ENCODE results near the gene ELMOD3.
"Not testable (repeated sequence)": the region's sequence is repeated elsewhere in the genome, so short reads cannot be mapped to it uniquely, and the experiment has no call there.

The ELMOD3 gene

GRCh38 chr2:85327822-85328617, 26.5 kb upstream of the ELMOD3 start, which contains the start of gene TGOLN2:
TSS of gene TGOLN2 (minus strand) at chr2:85327989. CDS start at chr2:85327962, 27 bp downstream.
- in situ Hi-C loops (cut with MboI; ENCODE audit: low sequenced_read_pairs): no loop called here

GRCh38 chr2:85329181-85329651, 25.4 kb upstream of the ELMOD3 start:
- in situ Hi-C loops (cut with MboI; ENCODE audit: low sequenced_read_pairs): no loop called here

- in situ Hi-C loops (cut with MboI; ENCODE audit: low sequenced_read_pairs): not testable (repeated sequence)
Measured at GRCh38 chr2:85329701-85330100, 24.9 kb upstream of the ELMOD3 start.

GRCh38 chr2:85330839-85331636, 23.5 kb upstream of the ELMOD3 start:
- in situ Hi-C loops (cut with MboI; ENCODE audit: low sequenced_read_pairs): no loop called here

- in situ Hi-C loops (cut with MboI; ENCODE audit: low sequenced_read_pairs): not testable (repeated sequence)
Measured at GRCh38 chr2:85333877-85334276, 20.7 kb upstream of the ELMOD3 start.

GRCh38 chr2:85334928-85335327, 19.6 kb upstream of the ELMOD3 start:
- in situ Hi-C loops (cut with MboI; ENCODE audit: low sequenced_read_pairs): no loop called here

- in situ Hi-C loops (cut with MboI; ENCODE audit: low sequenced_read_pairs): no loop called here
Measured at GRCh38 chr2:85340034-85340892, 14.3 kb upstream of the ELMOD3 start.

- in situ Hi-C loops (cut with MboI; ENCODE audit: low sequenced_read_pairs): no loop called here
Measured at GRCh38 chr2:85341269-85342029, 13.1 kb upstream of the ELMOD3 start.

GRCh38 chr2:85342156-85342555, 12.4 kb upstream of the ELMOD3 start:
- in situ Hi-C loops (cut with MboI; ENCODE audit: low sequenced_read_pairs): no loop called here

- in situ Hi-C loops (cut with MboI; ENCODE audit: low sequenced_read_pairs): not testable (repeated sequence)
Measured at GRCh38 chr2:85343207-85343895, 11.2 kb upstream of the ELMOD3 start.

GRCh38 chr2:85344356-85344954, 10.1 kb upstream of the ELMOD3 start:
- in situ Hi-C loops (cut with MboI; ENCODE audit: low sequenced_read_pairs): no loop called here

- in situ Hi-C loops (cut with MboI; ENCODE audit: low sequenced_read_pairs): no loop called here
Measured at GRCh38 chr2:85347599-85347998, 7.0 kb upstream of the ELMOD3 start.

GRCh38 chr2:85353876-85354285, 688 bp upstream of the ELMOD3 start:
- in situ Hi-C loops (cut with MboI; ENCODE audit: low sequenced_read_pairs): no loop called here

- in situ Hi-C loops (cut with MboI; ENCODE audit: low sequenced_read_pairs): no loop called here
Measured at GRCh38 chr2:85355073-85355410, 473 bp downstream of the ELMOD3 start.

GRCh38 chr2:85355521-85355920, 952 bp downstream of the ELMOD3 start:
- in situ Hi-C loops (cut with MboI; ENCODE audit: low sequenced_read_pairs): no loop called here

GRCh38 chr2:85356186-85356585, 1.6 kb downstream of the ELMOD3 start:
- in situ Hi-C loops (cut with MboI; ENCODE audit: low sequenced_read_pairs): no loop called here

GRCh38 chr2:85357736-85358135, 3.2 kb downstream of the ELMOD3 start:
- in situ Hi-C loops (cut with MboI; ENCODE audit: low sequenced_read_pairs): no loop called here

- in situ Hi-C loops (cut with MboI; ENCODE audit: low sequenced_read_pairs): not testable (repeated sequence)
Measured at GRCh38 chr2:85362653-85363387, 8.3 kb downstream of the ELMOD3 start.

GRCh38 chr2:85367180-85367579, 12.6 kb downstream of the ELMOD3 start:
- in situ Hi-C loops (cut with MboI; ENCODE audit: low sequenced_read_pairs): no loop called here
